H9 (cell line): ENCODE data around the gene PLSCR2. TPM values are rescaled to one million over a fixed set of nuclear protein-coding genes. Genes with fewer than 3 reads are reported as not detected.

Experiments used
- DNase-seq: peaks from one replicate; pipeline ENCODE4 v3.0.0-alpha.2; 2017
- H2AFZ ChIP-seq: one replicate; pipeline ENCODE4 v1.6.1; 2013; ENCODE audit warnings: mild to moderate bottlenecking, low read length, control low read depth, moderate library complexity
- H2AK5ac ChIP-seq: 2 replicates; pipeline ENCODE4 v1.6.1; 2013; ENCODE audit warnings: low read length, control low read depth, mixed read lengths; ENCODE audit not compliant: insufficient read length
- H2BK120ac ChIP-seq: one replicate; pipeline ENCODE4 v1.6.1; 2013; ENCODE audit warnings: low read depth, mild to moderate bottlenecking, low read length, control low read depth, inconsistent platforms; ENCODE audit not compliant: poor library complexity, severe bottlenecking
- H2BK12ac ChIP-seq: 2 replicates; pipeline ENCODE4 v1.6.1; 2013; ENCODE audit warnings: low read length, control low read depth, mixed read lengths, low read depth; ENCODE audit not compliant: insufficient read length
- H2BK15ac ChIP-seq: 2 replicates; pipeline ENCODE4 v1.6.1; 2013; ENCODE audit warnings: low read depth, low read length, control low read depth
- H2BK20ac ChIP-seq: one replicate; pipeline ENCODE4 v1.6.1; 2013; ENCODE audit warnings: low read depth, mild to moderate bottlenecking, low read length, control low read depth, inconsistent platforms; ENCODE audit not compliant: poor library complexity, severe bottlenecking
- H2BK5ac ChIP-seq: 2 replicates; pipeline ENCODE4 v1.6.1; 2013; ENCODE audit warnings: low read length, control low read depth, mixed read lengths; ENCODE audit not compliant: insufficient read length
- H3K14ac ChIP-seq: 2 replicates; pipeline ENCODE4 v1.6.1; 2013; ENCODE audit warnings: low read length, control low read depth; ENCODE audit not compliant: insufficient read depth
- H3K18ac ChIP-seq: 2 replicates; pipeline ENCODE4 v1.6.1; 2013; ENCODE audit warnings: low read depth, mild to moderate bottlenecking, mixed read lengths, low read length, control low read depth; ENCODE audit not compliant: insufficient read length
- H3K23ac ChIP-seq: 2 replicates; pipeline ENCODE4 v1.6.1; 2013; ENCODE audit warnings: low read length, control low read depth, mixed read lengths, low read depth; ENCODE audit not compliant: insufficient read length
- H3K23me2 ChIP-seq: 2 replicates; pipeline ENCODE4 v1.6.1; 2013; ENCODE audit warnings: low read depth, mild to moderate bottlenecking, mixed read lengths, low read length, control low read depth; ENCODE audit not compliant: insufficient read length, poor library complexity, severe bottlenecking
- H3K27ac ChIP-seq: 2 replicates; pipeline ENCODE4 v1.5.1; 2013; ENCODE audit warnings: low read length, control low read depth, mixed read lengths, low read depth; ENCODE audit not compliant: insufficient read length
- H3K27me3 ChIP-seq: 2 replicates; pipeline ENCODE4 v1.6.1; 2013; ENCODE audit warnings: low read length, control low read depth, inconsistent platforms; ENCODE audit not compliant: insufficient read depth
- H3K4ac ChIP-seq: 2 replicates; pipeline ENCODE4 v1.6.1; 2013; ENCODE audit warnings: low read depth, mild to moderate bottlenecking, control low read depth, inconsistent platforms, low read length, moderate library complexity
- H3K4me1 ChIP-seq: 2 replicates; pipeline ENCODE4 v1.6.1; 2013; ENCODE audit warnings: low read length, control low read depth, inconsistent platforms; ENCODE audit not compliant: insufficient read depth
- H3K4me2 ChIP-seq: 2 replicates; pipeline ENCODE4 v1.6.1; 2013; ENCODE audit warnings: low read length, control low read depth, mixed read lengths; ENCODE audit not compliant: insufficient read length, insufficient read depth
- H3K56ac ChIP-seq: 2 replicates; pipeline ENCODE4 v1.6.1; 2013; ENCODE audit warnings: low read depth, mild to moderate bottlenecking, mixed read lengths, low read length, control low read depth; ENCODE audit not compliant: insufficient read length
- H3K79me1 ChIP-seq: 2 replicates; pipeline ENCODE4 v1.6.1; 2013; ENCODE audit warnings: low read depth, mild to moderate bottlenecking, moderate library complexity, low read length, control low read depth, inconsistent platforms; ENCODE audit not compliant: insufficient read depth, poor library complexity, severe bottlenecking
- H3K79me2 ChIP-seq: 2 replicates; pipeline ENCODE4 v1.6.1; 2013; ENCODE audit warnings: low read length, control low read depth, inconsistent platforms; ENCODE audit not compliant: insufficient read depth
- H3K9ac ChIP-seq: 2 replicates; pipeline ENCODE4 v1.6.1; 2013; ENCODE audit warnings: low read length, control low read depth, mixed read lengths; ENCODE audit not compliant: insufficient read length; ENCODE audit errors: extremely low read depth
- H3K9me3 ChIP-seq: one replicate; pipeline ENCODE4 v1.6.1; 2013; ENCODE audit warnings: low read depth, low read length, inconsistent platforms; ENCODE audit not compliant: control insufficient read depth
- H3T11ph ChIP-seq: one replicate; pipeline ENCODE4 v1.6.1; 2013; ENCODE audit warnings: mild to moderate bottlenecking, low read length, control low read depth, inconsistent platforms
- H4K20me1 ChIP-seq: one replicate; pipeline ENCODE4 v1.6.1; 2013; ENCODE audit not compliant: control insufficient read depth, insufficient read length, insufficient read depth
- H4K5ac ChIP-seq: 2 replicates; pipeline ENCODE4 v1.6.1; 2013; ENCODE audit warnings: low read depth, mild to moderate bottlenecking, mixed read lengths, low read length, control low read depth; ENCODE audit not compliant: insufficient read length
- H4K8ac ChIP-seq: replicated peaks from 2 replicates; pipeline ENCODE4 v1.6.1; 2013; ENCODE audit warnings: low read length, control low read depth, mixed read lengths, low read depth; ENCODE audit not compliant: insufficient read length
- H4K91ac ChIP-seq: 2 replicates; pipeline ENCODE4 v1.6.1; 2013; ENCODE audit warnings: low read depth, mild to moderate bottlenecking, moderate library complexity, mixed read lengths, low read length, control low read depth; ENCODE audit not compliant: insufficient read length
- H3K27ac Mint-ChIP-seq, 3 experiments: 2 replicates in 2 of 3; 3 replicates in 1 of 3; pipeline ENCODE4 v1.8.0; 2020 to 2021; ENCODE audit warnings: mixed read lengths in 3 of 3, mild to moderate bottlenecking in 1 of 3, moderate library complexity in 1 of 3
- H3K27me3 Mint-ChIP-seq: 2 replicates; pipeline ENCODE4 v1.8.0; 2021; ENCODE audit warnings: low read depth, mild to moderate bottlenecking, moderate library complexity, mixed read lengths
- H3K36me3 Mint-ChIP-seq, 3 experiments: 2 replicates in 2 of 3; 3 replicates in 1 of 3; pipeline ENCODE4 v1.8.0; 2020 to 2021; ENCODE audit warnings: low read depth in 3 of 3, mixed read lengths in 3 of 3; ENCODE audit not compliant: insufficient read depth in 1 of 3
- H3K4me1 Mint-ChIP-seq, 2 experiments: 2 replicates each; pipeline ENCODE4 v1.8.0; 2020; ENCODE audit warnings: mixed read lengths in 2 of 2
- H3K4me3 Mint-ChIP-seq, 2 experiments: 2 replicates in 1 of 2; 3 replicates in 1 of 2; pipeline ENCODE4 v1.8.0; 2020 to 2021; ENCODE audit warnings: mild to moderate bottlenecking in 2 of 2, mixed read lengths in 2 of 2, moderate library complexity in 1 of 2
- H3K9me3 Mint-ChIP-seq, 2 experiments: 2 replicates in 1 of 2; 3 replicates in 1 of 2; pipeline ENCODE4 v1.8.0; 2020; ENCODE audit warnings: mild to moderate bottlenecking in 2 of 2, mixed read lengths in 2 of 2, moderate library complexity in 1 of 2
- WGBS: extraction: QIAGEN DNeasy Blood & Tissue Kit; methylation state at CpG from one replicate; pipeline ENCODE4 v1.1.7; 2013; ENCODE audit warnings: missing lambda C conversion rate, low lambda C conversion rate, mixed read lengths; ENCODE audit not compliant: insufficient read length; ENCODE audit errors: extremely low coverage; 5-methylcytosine and 5-hydroxymethylcytosine counted together
- total RNA-seq: library from RNA; stranded (reverse); gene quantifications from 2 replicates; pipeline ENCODE4 v1.2.1, GENCODE V29; 2021
- TF ChIP-seq, protein P1 (sequence below): fragments of 200-600 bp; sonication (generic); conservative IDR thresholded peaks from 3 replicates; pipeline ENCODE4 v1.8.0; 2021; ENCODE audit warnings: antibody characterized with exemption, mild to moderate bottlenecking

The PLSCR2 gene
- total RNA-seq, 1 experiment from 2014 or later, result not detected

DNA sequence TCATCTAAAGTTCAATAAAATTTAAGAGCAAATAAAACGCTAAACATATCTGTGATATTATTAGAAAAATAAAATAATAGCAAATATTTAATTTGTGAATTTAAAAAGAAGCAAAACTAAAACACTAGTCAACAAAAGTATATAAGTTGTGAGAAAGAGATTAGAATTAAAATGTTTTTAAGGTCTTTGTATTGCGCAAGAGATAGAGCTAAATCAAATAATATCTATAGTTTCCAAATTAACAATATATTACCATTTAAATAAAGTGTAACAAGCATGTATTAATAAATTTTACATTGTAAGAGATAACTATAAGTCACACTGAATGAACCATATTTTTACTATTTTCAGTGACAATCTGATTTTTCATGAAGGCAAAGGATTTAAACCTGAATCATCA, 74.2 kb downstream of the PLSCR2 start:
- no peak overlapping the region for H3K18ac ChIP-seq
- no peak overlapping the region for H3K14ac ChIP-seq
- H4K5ac ChIP-seq, result no peak overlapping the region
- no peaks in the 10 kb centered on the region for H3K23me2 ChIP-seq
- H3K4me1 Mint-ChIP-seq, result peaks cover 0 to 3% of the 10 kb centered on the region in 2 experiments; a peak in 2 of 4 replicates
- H4K8ac ChIP-seq, result no peak overlapping the region
- H4K91ac ChIP-seq, result no peak overlapping the region
- no peak overlapping the region for H3K4ac ChIP-seq
- H2BK120ac ChIP-seq, result no peak overlapping the region
- H3K9me3 Mint-ChIP-seq, result no peaks in the 10 kb centered on the region
- H3K9me3 ChIP-seq, result no peaks in the 10 kb centered on the region
- no peak overlapping the region for H3K27ac ChIP-seq
- TF ChIP-seq, protein P1, sequence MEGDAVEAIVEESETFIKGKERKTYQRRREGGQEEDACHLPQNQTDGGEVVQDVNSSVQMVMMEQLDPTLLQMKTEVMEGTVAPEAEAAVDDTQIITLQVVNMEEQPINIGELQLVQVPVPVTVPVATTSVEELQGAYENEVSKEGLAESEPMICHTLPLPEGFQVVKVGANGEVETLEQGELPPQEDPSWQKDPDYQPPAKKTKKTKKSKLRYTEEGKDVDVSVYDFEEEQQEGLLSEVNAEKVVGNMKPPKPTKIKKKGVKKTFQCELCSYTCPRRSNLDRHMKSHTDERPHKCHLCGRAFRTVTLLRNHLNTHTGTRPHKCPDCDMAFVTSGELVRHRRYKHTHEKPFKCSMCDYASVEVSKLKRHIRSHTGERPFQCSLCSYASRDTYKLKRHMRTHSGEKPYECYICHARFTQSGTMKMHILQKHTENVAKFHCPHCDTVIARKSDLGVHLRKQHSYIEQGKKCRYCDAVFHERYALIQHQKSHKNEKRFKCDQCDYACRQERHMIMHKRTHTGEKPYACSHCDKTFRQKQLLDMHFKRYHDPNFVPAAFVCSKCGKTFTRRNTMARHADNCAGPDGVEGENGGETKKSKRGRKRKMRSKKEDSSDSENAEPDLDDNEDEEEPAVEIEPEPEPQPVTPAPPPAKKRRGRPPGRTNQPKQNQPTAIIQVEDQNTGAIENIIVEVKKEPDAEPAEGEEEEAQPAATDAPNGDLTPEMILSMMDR, result no peak
- H3K23ac ChIP-seq, result no peak overlapping the region
- no peak overlapping the region for H3K9ac ChIP-seq
- no peak overlapping the region for H2BK12ac ChIP-seq
- H3K79me2 ChIP-seq, result no peaks in the 10 kb centered on the region
- H3K27me3 Mint-ChIP-seq, result no peaks in the 10 kb centered on the region
- no peak for DNase-seq
- no peak overlapping the region for H2BK15ac ChIP-seq
- H3K27ac Mint-ChIP-seq, result no peak overlapping the region
- H3K4me3 Mint-ChIP-seq, result no peak overlapping the region
- H3K4me2 ChIP-seq, result no peak overlapping the region
- no peak overlapping the region for H2AK5ac ChIP-seq
- H3K27me3 ChIP-seq, result no peaks in the 10 kb centered on the region
- H2AFZ ChIP-seq, result no peak overlapping the region
- H2BK5ac ChIP-seq, result no peak overlapping the region
- no peak overlapping the region for H3K56ac ChIP-seq
- no peaks in the 10 kb centered on the region for H3K36me3 Mint-ChIP-seq
- WGBS, result no CpG with 5 or more reads among the region's 2 CpGs
- no peaks in the 10 kb centered on the region for H4K20me1 ChIP-seq
- no peak overlapping the region for H3T11ph ChIP-seq
- H2BK20ac ChIP-seq, result no peak overlapping the region
- no peaks in the 10 kb centered on the region for H3K4me1 ChIP-seq
- H3K79me1 ChIP-seq, result no peaks in the 10 kb centered on the region
